GM12891 (cell line): ENCODE results near the gene AVEN.

Experiments used
- POLR2A ChIP-seq: IDR thresholded peaks from 2 replicates; pipeline ENCODE4 v1.6.1; 2011; ENCODE audit warnings: low read depth, low read length, control low read depth
- POLR2AphosphoS5 ChIP-seq: IDR thresholded peaks from 2 replicates; pipeline ENCODE4 v1.6.1; 2011; ENCODE audit warnings: low read depth, low read length, control low read depth

GRCh38 chr15:33822479-33822878 is 216.5 kb downstream of the AVEN start:
- TF ChIP-seq POLR2AphosphoS5 (no peak), POLR2A (no peak)
